Jurkat, Clone E6-1 (cell line): ENCODE data around the gene SMARCC1. TPM values are rescaled to one million over a fixed set of nuclear protein-coding genes. Genes with fewer than 3 reads are reported as not detected.
"Not testable (repeated sequence)": the region's sequence is repeated elsewhere in the genome, so short reads cannot be mapped to it uniquely, and the experiment has no call there.

ENCODE experiments used
- DNase-seq: peaks from one replicate; pipeline ENCODE4 v3.0.0-alpha.2; 2011; ENCODE audit warnings: low read depth, low spot score
- H3K4me3 ChIP-seq: 2 replicates; pipeline ENCODE4 v1.5.1; 2011; ENCODE audit warnings: mild to moderate bottlenecking, low read length, control low read depth, moderate library complexity
- polyA plus RNA-seq: library from polyadenylated mRNA; unstranded; fragments of >200 nt; gene quantifications from one replicate; pipeline ENCODE4 v1.2.1, GENCODE V29; 2012; ENCODE audit warnings: missing spikeins; ENCODE audit not compliant: insufficient read length, insufficient read depth

Gene SMARCC1
- polyA plus RNA-seq: 92.6 TPM

- peak within 1 kb of the TSS; percentile 68 for H3K4me3 ChIP-seq
- DNase-seq: peak; percentile 96
Measured at GRCh38 chr3:47781685-47782445, at the start of gene SMARCC1. Gene SMARCC1 (minus strand): TSS chr3:47781893. CDS start chr3:47781797, 96 bp downstream.

GRCh38 chr3:47829482-47829881, 47.8 kb upstream of the SMARCC1 start:
- not testable (repeated sequence) for H3K4me3 ChIP-seq
- DNase-seq: peak; percentile 68

GRCh38 chr3:47825590-47825989, 43.9 kb upstream of the SMARCC1 start:
- no peak for DNase-seq

GRCh38 chr3:47824541-47825473, 43.1 kb upstream of the SMARCC1 start:
- peak overlapping the region; percentile 71 for H3K4me3 ChIP-seq
- peak; percentile 63 for DNase-seq

More at GRCh38 chr3:47825590-47825989, 43.9 kb upstream of the SMARCC1 start:
- H3K4me3 ChIP-seq: peak overlapping the region; percentile 71

GRCh38 chr3:47817609-47818008, 35.9 kb upstream of the SMARCC1 start:
- no peak for DNase-seq
- H3K4me3 ChIP-seq: no peak overlapping the region

GRCh38 chr3:47813551-47814177, 32.0 kb upstream of the SMARCC1 start:
- DNase-seq: no peak
- no peak overlapping the region for H3K4me3 ChIP-seq

GRCh38 chr3:47804577-47804976, 22.9 kb upstream of the SMARCC1 start:
- no peak for DNase-seq
- H3K4me3 ChIP-seq: peak overlapping the region; percentile 94

- DNase-seq: no peak
Measured at GRCh38 chr3:47803480-47804025, 21.9 kb upstream of the SMARCC1 start.

GRCh38 chr3:47802734-47803479, 21.2 kb upstream of the SMARCC1 start, which contains the start of gene DHX30:
Gene DHX30 (plus strand): TSS chr3:47803138. CDS start chr3:47810684, 7,546 bp downstream.
- peak; percentile 67 for DNase-seq
- H3K4me3 ChIP-seq: peak within 1 kb of the TSS; percentile 94

More at GRCh38 chr3:47803480-47804025, 21.9 kb upstream of the SMARCC1 start:
- H3K4me3 ChIP-seq: peak overlapping the region; percentile 94

GRCh38 chr3:47799733-47800132, 18.0 kb upstream of the SMARCC1 start:
- no peak for DNase-seq
- no peak overlapping the region for H3K4me3 ChIP-seq

- H3K4me3 ChIP-seq: no peak overlapping the region
- no peak for DNase-seq
Measured at GRCh38 chr3:47794544-47794943, 12.9 kb upstream of the SMARCC1 start.

- no peak overlapping the region for H3K4me3 ChIP-seq
- no peak for DNase-seq
Measured at GRCh38 chr3:47792699-47793098, 11.0 kb upstream of the SMARCC1 start.

- H3K4me3 ChIP-seq: no peak overlapping the region
- no peak for DNase-seq
Measured at GRCh38 chr3:47791193-47791855, 9.6 kb upstream of the SMARCC1 start.

- no peak for DNase-seq
- H3K4me3 ChIP-seq: no peak overlapping the region
Measured at GRCh38 chr3:47783673-47784072, 2.0 kb upstream of the SMARCC1 start.

GRCh38 chr3:47782446-47783308, 984 bp upstream of the SMARCC1 start:
- H3K4me3 ChIP-seq: peak overlapping the region; percentile 68
- DNase-seq: no peak

- DNase-seq: peak; percentile 42
- H3K4me3 ChIP-seq: peak overlapping the region; percentile 68
Measured at GRCh38 chr3:47780741-47781684, 680 bp downstream of the SMARCC1 start.
